VCaP (cell line): Measurements from ENCODE around the gene DNAJC1.
A peak's percentile ranks its signal among the peaks of the same experiment; 100 is the strongest.

ENCODE experiments used
- H3K27ac ChIP-seq: fragments of 450-650 bp; 2 replicates; pipeline ENCODE4 v1.5.1; 2017
- CTCF ChIP-seq: fragments of 450-650 bp; conservative IDR thresholded peaks from 2 replicates; pipeline ENCODE4 v1.5.1; 2017; ENCODE audit warnings: mild to moderate bottlenecking, moderate library complexity

The DNAJC1 gene

GRCh38 chr10:21953585-21954057, 49.9 kb downstream of the DNAJC1 start:
- TF ChIP-seq CTCF, result peak; percentile 80

GRCh38 chr10:21950566-21950965, 53.0 kb downstream of the DNAJC1 start:
- no peak overlapping the region for H3K27ac ChIP-seq
- no peak for TF ChIP-seq CTCF

More at GRCh38 chr10:21953585-21954057, 49.9 kb downstream of the DNAJC1 start:
- H3K27ac ChIP-seq, result no peak overlapping the region

DNA sequence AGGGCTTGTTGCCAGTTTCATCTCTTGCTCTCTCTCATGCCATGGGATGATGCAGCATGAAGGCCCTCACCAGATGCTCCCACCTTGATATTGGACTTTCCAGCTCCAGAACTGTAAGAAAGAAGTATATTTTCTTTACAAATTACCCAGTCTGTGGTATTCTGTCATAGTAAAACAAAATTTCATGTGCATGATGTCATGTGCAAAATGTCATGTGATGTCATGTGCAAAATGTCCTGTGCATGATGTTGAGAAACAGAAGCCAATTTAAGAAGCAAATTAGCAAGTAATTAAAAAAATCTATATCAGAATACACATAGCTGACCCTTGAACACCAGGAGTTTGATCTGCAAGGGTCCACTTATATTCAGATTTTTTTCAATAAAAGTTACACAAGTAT, 56.6 kb downstream of the DNAJC1 start:
- no peak for TF ChIP-seq CTCF
- H3K27ac ChIP-seq, result no peak overlapping the region

GRCh38 chr10:21944727-21945386, 58.7 kb downstream of the DNAJC1 start:
- no peak overlapping the region for H3K27ac ChIP-seq
- TF ChIP-seq CTCF, result no peak

- H3K27ac ChIP-seq, result no peak overlapping the region
- no peak for TF ChIP-seq CTCF
These were observed 59.8 kb downstream of the DNAJC1 start for GRCh38 chr10:21943633-21944265.

DNA sequence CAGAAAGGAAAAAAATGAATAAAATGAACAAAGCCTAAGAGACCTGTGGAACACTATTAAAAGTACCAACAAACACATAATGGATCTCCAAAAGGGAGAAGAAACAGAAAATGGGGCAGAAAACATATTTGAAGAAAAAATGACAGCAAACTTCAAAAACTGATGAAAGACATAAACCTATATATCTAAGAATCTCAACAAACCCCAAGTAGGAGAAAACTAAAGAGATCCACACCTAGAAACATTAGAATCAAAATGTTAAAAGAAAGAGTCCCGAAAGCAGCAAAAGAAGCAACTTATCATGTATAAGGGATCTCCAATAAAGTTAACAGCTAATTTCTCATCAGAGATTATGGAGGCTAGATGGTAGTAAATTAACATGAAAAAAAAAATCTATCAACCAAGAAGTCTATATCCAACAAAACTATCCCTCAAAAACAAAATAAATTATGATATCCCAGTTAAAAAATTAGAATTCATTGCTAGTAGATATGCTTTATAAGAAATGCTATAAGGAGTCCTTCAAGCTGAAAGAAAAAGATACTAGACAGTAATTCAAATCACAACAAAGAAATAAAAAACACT, 68.0 kb downstream of the DNAJC1 start:
- H3K27ac ChIP-seq, result no peak overlapping the region
- TF ChIP-seq CTCF, result no peak

GRCh38 chr10:21934307-21934706, 69.2 kb downstream of the DNAJC1 start:
- no peak overlapping the region for H3K27ac ChIP-seq
- TF ChIP-seq CTCF, result no peak
